ENCODE results near the gene ADORA2A.

ADORA2A gene

GRCh38 chr22:24433828-24434470 lies 6.5 kb downstream of the ADORA2A start:
- DNase-seq = no peak

GRCh38 chr22:24434471-24435322 lies 7.3 kb downstream of the ADORA2A start:
- no peak for DNase-seq

DNA sequence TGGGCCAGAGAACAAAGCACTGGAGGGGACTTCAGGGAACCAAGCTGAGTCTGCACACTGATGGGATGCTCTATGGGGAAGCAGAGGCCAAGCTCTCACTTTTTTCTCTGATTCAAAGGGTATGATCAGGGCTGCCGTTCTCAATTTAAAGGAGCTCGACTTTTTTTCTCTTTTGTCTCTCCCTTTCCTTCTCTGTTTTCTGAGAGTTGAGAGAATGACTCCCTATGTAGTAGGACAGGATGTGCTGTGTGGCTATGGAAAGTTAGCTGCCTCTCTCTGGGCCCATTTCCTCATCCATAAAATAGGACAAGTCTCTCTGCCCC lies 7.9 kb downstream of the ADORA2A start:
- no peak for DNase-seq

GRCh38 chr22:24435861-24436371 lies 8.5 kb downstream of the ADORA2A start:
- no peak for DNase-seq

- DNase-seq = no peak
Measured at GRCh38 chr22:24436553-24436952, 9.2 kb downstream of the ADORA2A start.

- no peak for DNase-seq
Measured at GRCh38 chr22:24437091-24437490, 9.7 kb downstream of the ADORA2A start.

- no peak for DNase-seq
Measured at GRCh38 chr22:24437741-24438328, 10.4 kb downstream of the ADORA2A start.

DNA sequence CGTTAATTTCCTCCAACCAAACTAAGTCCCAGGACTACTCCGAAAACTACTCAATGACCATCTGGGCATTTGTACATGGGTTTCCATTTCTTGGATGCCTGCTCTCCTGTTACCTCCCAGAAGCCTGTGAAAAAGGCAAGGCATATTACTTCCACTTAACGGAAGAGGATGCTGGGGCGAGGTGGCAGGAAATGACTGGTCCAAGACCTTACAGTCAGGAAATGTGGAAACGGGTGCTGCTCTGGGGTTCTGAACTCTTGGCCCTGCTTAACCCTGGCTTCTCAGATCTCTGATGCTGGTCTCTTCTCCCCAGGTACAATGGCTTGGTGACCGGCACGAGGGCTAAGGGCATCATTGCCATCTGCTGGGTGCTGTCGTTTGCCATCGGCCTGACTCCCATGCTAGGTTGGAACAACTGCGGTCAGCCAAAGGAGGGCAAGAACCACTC lies 12.9 kb downstream of the ADORA2A start:
- DNase-seq = no peak

DNA sequence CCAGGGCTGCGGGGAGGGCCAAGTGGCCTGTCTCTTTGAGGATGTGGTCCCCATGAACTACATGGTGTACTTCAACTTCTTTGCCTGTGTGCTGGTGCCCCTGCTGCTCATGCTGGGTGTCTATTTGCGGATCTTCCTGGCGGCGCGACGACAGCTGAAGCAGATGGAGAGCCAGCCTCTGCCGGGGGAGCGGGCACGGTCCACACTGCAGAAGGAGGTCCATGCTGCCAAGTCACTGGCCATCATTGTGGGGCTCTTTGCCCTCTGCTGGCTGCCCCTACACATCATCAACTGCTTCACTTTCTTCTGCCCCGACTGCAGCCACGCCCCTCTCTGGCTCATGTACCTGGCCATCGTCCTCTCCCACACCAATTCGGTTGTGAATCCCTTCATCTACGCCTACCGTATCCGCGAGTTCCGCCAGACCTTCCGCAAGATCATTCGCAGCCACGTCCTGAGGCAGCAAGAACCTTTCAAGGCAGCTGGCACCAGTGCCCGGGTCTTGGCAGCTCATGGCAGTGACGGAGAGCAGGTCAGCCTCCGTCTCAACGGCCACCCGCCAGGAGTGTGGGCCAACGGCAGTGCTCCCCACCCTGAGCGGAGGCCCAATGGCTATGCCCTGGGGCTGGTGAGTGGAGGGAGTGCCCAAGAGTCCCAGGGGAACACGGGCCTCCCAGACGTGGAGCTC lies 13.5 kb downstream of the ADORA2A start:
- no peak for DNase-seq

DNA sequence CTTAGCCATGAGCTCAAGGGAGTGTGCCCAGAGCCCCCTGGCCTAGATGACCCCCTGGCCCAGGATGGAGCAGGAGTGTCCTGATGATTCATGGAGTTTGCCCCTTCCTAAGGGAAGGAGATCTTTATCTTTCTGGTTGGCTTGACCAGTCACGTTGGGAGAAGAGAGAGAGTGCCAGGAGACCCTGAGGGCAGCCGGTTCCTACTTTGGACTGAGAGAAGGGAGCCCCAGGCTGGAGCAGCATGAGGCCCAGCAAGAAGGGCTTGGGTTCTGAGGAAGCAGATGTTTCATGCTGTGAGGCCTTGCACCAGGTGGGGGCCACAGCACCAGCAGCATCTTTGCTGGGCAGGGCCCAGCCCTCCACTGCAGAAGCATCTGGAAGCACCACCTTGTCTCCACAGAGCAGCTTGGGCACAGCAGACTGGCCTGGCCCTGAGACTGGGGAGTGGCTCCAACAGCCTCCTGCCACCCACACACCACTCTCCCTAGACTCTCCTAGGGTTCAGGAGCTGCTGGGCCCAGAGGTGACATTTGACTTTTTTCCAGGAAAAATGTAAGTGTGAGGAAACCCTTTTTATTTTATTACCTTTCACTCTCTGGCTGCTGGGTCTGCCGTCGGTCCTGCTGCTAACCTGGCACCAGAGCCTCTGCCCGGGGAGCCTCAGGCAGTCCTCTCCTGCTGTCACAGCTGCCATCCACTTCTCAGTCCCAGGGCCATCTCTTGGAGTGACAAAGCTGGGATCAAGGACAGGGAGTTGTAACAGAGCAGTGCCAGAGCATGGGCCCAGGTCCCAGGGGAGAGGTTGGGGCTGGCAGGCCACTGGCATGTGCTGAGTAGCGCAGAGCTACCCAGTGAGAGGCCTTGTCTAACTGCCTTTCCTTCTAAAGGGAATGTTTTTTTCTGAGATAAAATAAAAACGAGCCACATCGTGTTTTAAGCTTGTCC lies 14.3 kb downstream of the ADORA2A start:
- DNase-seq = no peak

DNA sequence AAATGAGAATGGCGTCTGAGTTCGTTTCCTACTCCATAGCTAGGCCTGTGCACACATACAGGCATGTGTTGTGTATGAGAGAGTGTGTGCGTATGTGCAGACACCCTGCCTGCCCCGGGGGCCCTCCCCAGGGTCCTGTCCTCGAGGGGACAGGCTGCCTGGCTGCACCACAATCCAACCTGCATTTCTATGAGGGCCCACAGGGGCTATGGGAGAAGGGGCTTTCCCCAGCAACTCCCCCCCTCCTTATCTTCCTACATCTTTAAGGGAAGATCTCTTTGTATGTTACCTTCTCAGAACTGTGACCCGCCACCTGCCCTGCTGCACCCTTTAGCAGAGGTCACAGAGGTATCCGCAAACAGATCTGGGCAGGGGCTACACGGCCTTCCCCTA lies 14.9 kb downstream of the ADORA2A start:
- DNase-seq = no peak

- no peak for DNase-seq
Measured at GRCh38 chr22:24443668-24444067, 16.3 kb downstream of the ADORA2A start.

- no peak for DNase-seq
Measured at GRCh38 chr22:24444251-24444650, 16.9 kb downstream of the ADORA2A start.

DNA sequence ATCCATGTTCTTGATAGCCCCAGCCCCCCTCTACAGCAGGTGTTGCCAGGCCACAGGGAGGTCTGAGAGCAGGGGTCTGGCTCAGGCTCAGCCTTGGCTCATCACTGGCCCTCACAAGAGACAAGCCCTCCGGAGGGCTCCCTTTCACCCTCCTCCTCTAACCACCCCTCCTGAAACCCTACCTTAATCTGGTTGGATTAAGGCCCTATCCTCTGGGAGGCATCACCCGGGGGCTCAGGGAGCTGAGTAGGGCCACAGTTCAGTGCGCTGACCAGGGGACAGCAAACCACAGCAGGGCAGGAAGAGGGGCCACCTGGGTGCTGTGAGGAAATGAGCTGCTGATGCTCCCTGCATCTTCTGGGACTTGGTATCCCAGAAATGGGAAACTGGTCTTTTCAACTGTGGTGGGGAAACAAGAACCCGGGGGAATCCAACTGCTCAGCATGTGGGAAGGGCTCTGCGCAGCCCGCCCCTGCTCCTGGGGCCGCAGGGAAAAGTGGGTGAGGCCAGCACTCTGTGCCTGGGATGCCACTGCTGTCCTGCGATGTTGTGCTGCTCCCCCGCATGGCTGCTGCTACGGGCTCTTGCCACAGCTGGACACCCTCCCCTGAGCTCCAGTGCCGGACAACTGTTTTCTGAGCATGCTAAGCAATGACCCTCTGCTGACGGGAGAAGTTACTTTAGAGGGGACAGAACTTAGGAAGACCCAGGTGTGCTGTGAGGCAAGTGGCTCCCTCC lies 17.5 kb downstream of the ADORA2A start:
- no peak for DNase-seq

- DNase-seq = no peak
Measured at GRCh38 chr22:24445481-24446259, 18.3 kb downstream of the ADORA2A start.

DNA sequence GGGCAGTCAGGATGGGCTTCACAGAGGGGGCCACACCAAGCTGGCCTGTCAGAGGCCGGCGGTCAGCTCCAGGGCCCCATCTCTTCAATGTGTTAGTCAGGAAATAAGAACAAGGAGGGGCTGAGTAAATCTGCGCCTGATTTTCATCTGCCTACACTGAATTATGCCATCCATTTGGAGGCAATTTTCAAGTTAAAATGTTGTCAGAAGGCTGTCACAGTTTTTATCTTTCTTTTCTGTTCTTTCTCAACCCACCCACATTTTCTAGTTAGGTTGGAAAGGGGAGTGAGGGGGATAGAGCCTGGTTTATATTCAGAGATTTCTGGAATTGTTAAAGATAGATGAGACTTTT lies 18.8 kb downstream of the ADORA2A start:
- DNase-seq = no peak

- DNase-seq = peak; percentile 42
Measured at GRCh38 chr22:24450610-24451009, 23.2 kb downstream of the ADORA2A start.

DNA sequence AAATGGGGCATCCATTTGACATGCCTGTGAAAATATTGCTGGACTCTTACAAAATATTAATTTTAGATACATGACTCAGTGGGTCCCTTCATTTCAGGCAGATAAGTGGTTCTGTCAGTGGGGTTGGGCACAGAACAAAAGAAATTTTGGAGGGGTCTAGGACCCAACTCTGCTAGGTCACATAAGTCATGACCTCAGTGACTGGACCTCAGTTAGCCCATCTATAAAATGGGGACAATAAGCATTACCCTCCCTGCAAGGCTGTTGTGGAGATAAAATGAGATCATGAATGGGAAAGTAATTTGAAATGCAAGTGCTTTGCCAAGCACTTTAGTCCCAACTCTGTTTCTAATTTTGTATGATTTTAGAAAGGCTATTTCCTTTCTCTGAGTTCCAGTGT lies 23.8 kb downstream of the ADORA2A start:
- no peak for DNase-seq

- DNase-seq = no peak
Measured at GRCh38 chr22:24453853-24454252, 26.5 kb downstream of the ADORA2A start.

DNA sequence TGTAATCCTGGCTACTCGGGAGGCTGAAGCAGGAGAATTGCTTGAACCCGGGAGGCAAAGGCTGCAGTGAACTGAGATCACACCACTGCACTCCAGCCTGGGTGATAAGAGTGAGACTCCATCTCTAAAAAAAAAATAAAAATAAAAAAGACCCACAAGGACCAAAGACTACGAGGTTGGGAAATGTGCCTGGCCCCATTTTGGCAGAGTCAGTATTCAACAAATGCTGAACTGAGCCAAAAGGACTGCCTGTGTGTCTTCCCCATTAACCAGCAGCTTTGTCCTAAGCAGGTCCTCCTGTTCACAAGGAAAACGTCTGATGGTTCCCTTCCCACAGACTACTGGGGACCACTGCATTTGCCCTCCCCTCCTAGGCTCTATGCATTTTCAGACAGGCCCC lies 27.6 kb downstream of the ADORA2A start:
- no peak for DNase-seq
